ENCODE data around the gene ACR.
"Not testable (repeated sequence)": the region's sequence is repeated elsewhere in the genome, so short reads cannot be mapped to it uniquely, and the experiment has no call there.

Gene ACR

DNA sequence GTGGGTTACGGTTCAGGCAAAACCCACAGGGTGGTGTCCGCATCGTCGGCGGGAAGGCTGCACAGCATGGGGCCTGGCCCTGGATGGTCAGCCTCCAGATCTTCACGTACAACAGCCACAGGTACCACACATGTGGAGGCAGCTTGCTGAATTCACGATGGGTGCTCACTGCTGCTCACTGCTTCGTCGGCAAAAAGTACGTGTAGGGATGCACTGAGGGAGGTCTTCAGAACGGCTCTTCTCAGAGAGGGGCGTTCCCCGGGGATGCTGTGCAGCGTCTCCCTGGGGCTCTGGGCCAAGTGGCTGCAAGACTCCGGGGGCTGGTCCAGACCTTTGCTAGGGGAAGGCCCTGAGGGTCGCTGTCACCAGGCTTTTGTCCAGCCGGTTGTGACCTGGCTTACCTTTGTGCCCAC lies 1.3 kb downstream of the ACR start:
- Histone ChIP-seq H4K91ac (ENCODE audit: low read depth, low read length, poor library complexity) (no peak overlapping the region), H3K4ac (ENCODE audit: low read length) (no peak overlapping the region), H4K8ac (ENCODE audit: low read depth, low read length) (no peak overlapping the region), H3K79me1 (ENCODE audit: low read depth, low read length) (no peaks in the 10 kb centered on the region), H3K4me1 (ENCODE audit: control insufficient read depth in 2 of 2, insufficient read depth in 1 of 2, low read depth in 1 of 2, low read length in 2 of 2) (no peaks in the 10 kb centered on the region), H3K27me3 (ENCODE audit: control insufficient read depth in 3 of 3, insufficient read depth in 3 of 3, low read depth in 1 of 3, low read length in 3 of 3) (peaks cover 0 to 10% (median 0%) of the 10 kb centered on the region in 3 experiments), H2AFZ (ENCODE audit: low read length) (no peak overlapping the region), H3K23ac (ENCODE audit: low read depth, low read length, poor library complexity) (no peak overlapping the region), H3K4me3 (ENCODE audit: low read length in 2 of 2) (no peak overlapping the region), H3K18ac (ENCODE audit: low read length) (peak overlapping the region; percentile 44), H3K27ac (replicated peaks; ENCODE audit: low read length) (no peak overlapping the region), H2BK120ac (ENCODE audit: low read depth, low read length) (no peak overlapping the region), H3K14ac (ENCODE audit: low read length) (no peak overlapping the region), H2BK12ac (ENCODE audit: low read length) (no peak overlapping the region), H3K4me2 (ENCODE audit: insufficient read depth, low read length, poor library complexity, severe bottlenecking) (no peak overlapping the region), H3K9me3 (replicated peaks in 1 of 2; ENCODE audit: control insufficient read depth in 2 of 2, insufficient read depth in 1 of 2, low read depth in 1 of 2, low read length in 2 of 2) (peaks cover 0 to 2% of the 10 kb centered on the region in 2 donors), H2AK5ac (ENCODE audit: low read depth, low read length) (no peak overlapping the region), H2BK5ac (ENCODE audit: low read length) (peak overlapping the region; percentile 87), H3K36me3 (replicated peaks in 1 of 2; ENCODE audit: control insufficient read depth in 2 of 2, insufficient read depth in 2 of 2, low read length in 2 of 2) (no peaks in the 10 kb centered on the region), H3K9ac (ENCODE audit: low read depth, low read length, poor library complexity) (no peak overlapping the region), H2BK15ac (ENCODE audit: low read length) (no peak overlapping the region)
- no peak for DNase-seq (ENCODE audit: low spot score)
- no CpG with 5 or more reads among the region's 17 CpGs for WGBS, 2 donors (ENCODE audit: extremely low coverage in 2 of 2, insufficient read length in 2 of 2, insufficient replicate concordance in 1 of 2)

DNA sequence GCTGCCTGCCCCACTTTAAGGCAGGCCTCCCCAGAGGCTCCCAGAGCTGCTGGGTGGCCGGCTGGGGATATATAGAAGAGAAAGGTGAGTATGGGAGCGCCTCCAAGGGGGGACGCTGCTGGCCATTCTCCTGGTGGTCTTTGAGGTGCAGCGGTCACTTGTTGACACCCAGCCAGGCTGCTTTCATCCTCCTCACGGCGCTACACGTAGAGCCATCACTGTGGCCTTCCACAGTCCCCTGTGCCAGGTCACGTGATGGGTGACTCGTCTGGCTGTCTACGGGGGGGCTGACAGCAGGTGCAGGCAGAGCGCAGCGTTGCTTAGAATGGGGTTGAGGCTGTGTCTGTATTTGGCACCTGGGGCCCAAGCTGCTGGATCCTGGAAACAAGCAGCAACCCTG lies 1.9 kb downstream of the ACR start:
- Histone ChIP-seq H3K36me3 (replicated peaks in 1 of 2; ENCODE audit: control insufficient read depth in 2 of 2, insufficient read depth in 2 of 2, low read length in 2 of 2) (no peaks in the 10 kb centered on the region), H3K9ac (ENCODE audit: low read depth, low read length, poor library complexity) (no peak overlapping the region), H3K4ac (ENCODE audit: low read length) (no peak overlapping the region), H3K14ac (ENCODE audit: low read length) (no peak overlapping the region), H3K23ac (ENCODE audit: low read depth, low read length, poor library complexity) (peak overlapping the region; percentile 55), H4K8ac (ENCODE audit: low read depth, low read length) (peak overlapping the region; percentile 65), H2BK15ac (ENCODE audit: low read length) (no peak overlapping the region), H4K91ac (ENCODE audit: low read depth, low read length, poor library complexity) (no peak overlapping the region), H3K27me3 (ENCODE audit: control insufficient read depth in 3 of 3, insufficient read depth in 3 of 3, low read depth in 1 of 3, low read length in 3 of 3) (peaks cover 0 to 10% (median 0%) of the 10 kb centered on the region in 3 experiments), H3K4me3 (ENCODE audit: low read length in 2 of 2) (no peak overlapping the region), H2BK12ac (ENCODE audit: low read length) (peak overlapping the region; percentile 84), H2BK5ac (ENCODE audit: low read length) (peak overlapping the region; percentile 39), H2BK120ac (ENCODE audit: low read depth, low read length) (no peak overlapping the region), H3K18ac (ENCODE audit: low read length) (peak overlapping the region; percentile 57), H3K79me1 (ENCODE audit: low read depth, low read length) (no peaks in the 10 kb centered on the region), H2AK5ac (ENCODE audit: low read depth, low read length) (no peak overlapping the region), H3K9me3 (replicated peaks in 1 of 2; ENCODE audit: control insufficient read depth in 2 of 2, insufficient read depth in 1 of 2, low read depth in 1 of 2, low read length in 2 of 2) (peaks cover 0 to 2% of the 10 kb centered on the region in 2 donors), H2AFZ (ENCODE audit: low read length) (no peak overlapping the region), H3K4me1 (ENCODE audit: control insufficient read depth in 2 of 2, insufficient read depth in 1 of 2, low read depth in 1 of 2, low read length in 2 of 2) (no peaks in the 10 kb centered on the region), H3K27ac (replicated peaks; ENCODE audit: low read length) (no peak overlapping the region), H3K4me2 (ENCODE audit: insufficient read depth, low read length, poor library complexity, severe bottlenecking) (no peak overlapping the region)
- no CpG with 5 or more reads among the region's 12 CpGs for WGBS, 2 donors (ENCODE audit: extremely low coverage in 2 of 2, insufficient read length in 2 of 2, insufficient replicate concordance in 1 of 2)
- no peak for DNase-seq (ENCODE audit: low spot score)

DNA sequence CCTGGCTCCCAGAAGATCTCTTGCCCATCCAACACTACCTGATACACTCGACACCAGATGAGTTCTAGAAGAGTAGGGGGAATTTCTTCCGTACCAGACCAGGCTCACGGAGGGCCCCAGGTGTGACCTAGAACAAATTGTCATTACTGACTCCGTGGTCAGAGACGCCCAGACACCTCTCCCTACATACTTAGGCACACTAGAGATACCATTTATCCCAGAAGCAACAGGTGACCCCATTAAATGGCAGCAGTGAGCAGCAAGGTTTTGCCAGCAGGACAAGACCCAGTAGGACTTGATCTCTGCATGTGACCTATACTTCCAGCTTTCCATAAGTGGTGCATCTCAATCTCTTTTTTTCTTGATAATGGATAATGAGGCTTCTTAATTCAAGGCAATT lies 2.7 kb downstream of the ACR start:
- not testable (repeated sequence) for H3K9me3 ChIP-seq (replicated peaks in 1 of 2; ENCODE audit: control insufficient read depth in 2 of 2, insufficient read depth in 1 of 2, low read depth in 1 of 2, low read length in 2 of 2)

DNA sequence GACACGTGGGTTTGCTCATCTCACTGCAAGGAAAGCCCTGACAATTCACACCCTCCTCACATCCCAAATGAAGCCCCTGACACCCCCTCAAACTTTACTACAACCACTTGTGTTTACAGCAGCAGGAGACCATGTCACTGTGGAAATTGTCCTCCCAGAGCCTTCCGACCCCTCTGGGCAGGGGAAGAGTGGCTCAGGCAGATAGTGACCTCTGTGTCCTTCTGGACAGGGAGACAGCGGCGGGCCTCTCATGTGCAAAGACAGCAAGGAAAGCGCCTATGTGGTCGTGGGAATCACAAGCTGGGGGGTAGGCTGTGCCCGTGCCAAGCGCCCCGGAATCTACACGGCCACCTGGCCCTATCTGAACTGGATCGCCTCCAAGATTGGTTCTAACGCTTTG lies 6.4 kb downstream of the ACR start:
- not testable (repeated sequence) for H2AFZ ChIP-seq (ENCODE audit: low read length); H2BK5ac ChIP-seq (ENCODE audit: low read length); H4K91ac ChIP-seq (ENCODE audit: low read depth, low read length, poor library complexity); H3K14ac ChIP-seq (ENCODE audit: low read length); H3K18ac ChIP-seq (ENCODE audit: low read length); DNase-seq (ENCODE audit: low spot score); H4K8ac ChIP-seq (ENCODE audit: low read depth, low read length); H3K4ac ChIP-seq (ENCODE audit: low read length); H2BK12ac ChIP-seq (ENCODE audit: low read length); H2AK5ac ChIP-seq (ENCODE audit: low read depth, low read length); H3K23ac ChIP-seq (ENCODE audit: low read depth, low read length, poor library complexity); H3K9me3 ChIP-seq (replicated peaks in 1 of 2; ENCODE audit: control insufficient read depth in 2 of 2, insufficient read depth in 1 of 2, low read depth in 1 of 2, low read length in 2 of 2); H3K36me3 ChIP-seq (replicated peaks in 1 of 2; ENCODE audit: control insufficient read depth in 2 of 2, insufficient read depth in 2 of 2, low read length in 2 of 2); H3K4me1 ChIP-seq (ENCODE audit: control insufficient read depth in 2 of 2, insufficient read depth in 1 of 2, low read depth in 1 of 2, low read length in 2 of 2); H3K79me1 ChIP-seq (ENCODE audit: low read depth, low read length); H2BK15ac ChIP-seq (ENCODE audit: low read length); H2BK120ac ChIP-seq (ENCODE audit: low read depth, low read length); H3K27ac ChIP-seq (replicated peaks; ENCODE audit: low read length); H3K4me2 ChIP-seq (ENCODE audit: insufficient read depth, low read length, poor library complexity, severe bottlenecking); H3K27me3 ChIP-seq (ENCODE audit: control insufficient read depth in 3 of 3, insufficient read depth in 3 of 3, low read depth in 1 of 3, low read length in 3 of 3); H3K4me3 ChIP-seq (ENCODE audit: low read length in 2 of 2); H3K9ac ChIP-seq (ENCODE audit: low read depth, low read length, poor library complexity)
- WGBS, 2 donors (ENCODE audit: extremely low coverage in 2 of 2, insufficient read length in 2 of 2, insufficient replicate concordance in 1 of 2) = no CpG with 5 or more reads among the region's 12 CpGs

More for the DNA sequence above, 2.7 kb downstream of the ACR start:
- not testable (repeated sequence) for H3K27ac ChIP-seq (replicated peaks; ENCODE audit: low read length); H3K36me3 ChIP-seq (replicated peaks in 1 of 2; ENCODE audit: control insufficient read depth in 2 of 2, insufficient read depth in 2 of 2, low read length in 2 of 2); H3K4me1 ChIP-seq (ENCODE audit: control insufficient read depth in 2 of 2, insufficient read depth in 1 of 2, low read depth in 1 of 2, low read length in 2 of 2); H3K18ac ChIP-seq (ENCODE audit: low read length); H3K4me2 ChIP-seq (ENCODE audit: insufficient read depth, low read length, poor library complexity, severe bottlenecking); H3K9ac ChIP-seq (ENCODE audit: low read depth, low read length, poor library complexity); H3K23ac ChIP-seq (ENCODE audit: low read depth, low read length, poor library complexity); H3K4ac ChIP-seq (ENCODE audit: low read length); H3K79me1 ChIP-seq (ENCODE audit: low read depth, low read length); H2BK5ac ChIP-seq (ENCODE audit: low read length); H2BK12ac ChIP-seq (ENCODE audit: low read length); H3K4me3 ChIP-seq (ENCODE audit: low read length in 2 of 2); DNase-seq (ENCODE audit: low spot score); H2AK5ac ChIP-seq (ENCODE audit: low read depth, low read length); H3K14ac ChIP-seq (ENCODE audit: low read length); H4K91ac ChIP-seq (ENCODE audit: low read depth, low read length, poor library complexity); H2BK15ac ChIP-seq (ENCODE audit: low read length); H2AFZ ChIP-seq (ENCODE audit: low read length); H2BK120ac ChIP-seq (ENCODE audit: low read depth, low read length); H4K8ac ChIP-seq (ENCODE audit: low read depth, low read length); H3K27me3 ChIP-seq (ENCODE audit: control insufficient read depth in 3 of 3, insufficient read depth in 3 of 3, low read depth in 1 of 3, low read length in 3 of 3)
- no CpG with 5 or more reads among the region's 5 CpGs for WGBS, 2 donors (ENCODE audit: extremely low coverage in 2 of 2, insufficient read length in 2 of 2, insufficient replicate concordance in 1 of 2)
